ENCODE measurements around the gene KLRC4.
"Not testable (repeated sequence)": the region's sequence is repeated elsewhere in the genome, so short reads cannot be mapped to it uniquely, and the experiment has no call there.

Gene KLRC4

GRCh38 chr12:10374624-10375018 is 34.9 kb downstream of the KLRC4 start:
- Histone ChIP-seq H3K4me3 (ENCODE audit: low read depth in 1 of 2, low read length in 2 of 2) (no peak overlapping the region), H3K79me2 (ENCODE audit: insufficient read depth, low read length) (no peaks in the 10 kb centered on the region), H3K27me3 (ENCODE audit: insufficient read depth, low read length, poor library complexity) (no peaks in the 10 kb centered on the region), H3K27ac (ENCODE audit: low read length) (no peak overlapping the region), H3K36me3 (ENCODE audit: insufficient read depth, low read length) (no peaks in the 10 kb centered on the region), H3K4me2 (ENCODE audit: insufficient read depth, low read length) (no peak overlapping the region), H4K20me1 (ENCODE audit: insufficient read depth, low read length) (no peaks in the 10 kb centered on the region), H2AFZ (ENCODE audit: low read depth, low read length) (no peak overlapping the region), H3K9ac (ENCODE audit: low read depth, low read length) (no peak overlapping the region), H3K4me1 (ENCODE audit: insufficient read depth, low read length) (no peaks in the 10 kb centered on the region), H3K9me3 (ENCODE audit: insufficient read depth, low read length, severe bottlenecking) (no peaks in the 10 kb centered on the region)
- ATAC-seq (ENCODE audit: insufficient read depth, low read depth) (no peak), DNase-seq (no peak)
- TF ChIP-seq EZH2 (IDR thresholded peaks at IDR 0.05; ENCODE audit: borderline replicate concordance, low read depth, low read length, severe bottlenecking), result no peak
- no peak for TF ChIP-seq CTCF (IDR thresholded peaks at IDR 0.05; ENCODE audit: borderline replicate concordance, extremely low read depth, low read length, poor library complexity, severe bottlenecking)

- Histone ChIP-seq H3K4me2 (ENCODE audit: insufficient read depth, low read length) (no peak overlapping the region), H3K27me3 (ENCODE audit: insufficient read depth, low read length, poor library complexity) (no peaks in the 10 kb centered on the region), H4K20me1 (ENCODE audit: insufficient read depth, low read length) (no peaks in the 10 kb centered on the region), H3K79me2 (ENCODE audit: insufficient read depth, low read length) (no peaks in the 10 kb centered on the region), H3K4me3 (ENCODE audit: low read depth in 1 of 2, low read length in 2 of 2) (no peak overlapping the region), H3K36me3 (ENCODE audit: insufficient read depth, low read length) (no peaks in the 10 kb centered on the region), H3K27ac (ENCODE audit: low read length) (no peak overlapping the region), H3K4me1 (ENCODE audit: insufficient read depth, low read length) (no peaks in the 10 kb centered on the region), H3K9ac (ENCODE audit: low read depth, low read length) (no peak overlapping the region), H2AFZ (ENCODE audit: low read depth, low read length) (no peak overlapping the region), H3K9me3 (ENCODE audit: insufficient read depth, low read length, severe bottlenecking) (no peaks in the 10 kb centered on the region)
- TF ChIP-seq CTCF (IDR thresholded peaks at IDR 0.05; ENCODE audit: borderline replicate concordance, extremely low read depth, low read length, poor library complexity, severe bottlenecking), result no peak
- TF ChIP-seq EZH2 (IDR thresholded peaks at IDR 0.05; ENCODE audit: borderline replicate concordance, low read depth, low read length, severe bottlenecking), result no peak
- peak; percentile 33; the same call in 1 of the 3 replicates for ATAC-seq (ENCODE audit: insufficient read depth, low read depth)
- DNase-seq, result no peak
These were observed 37.0 kb downstream of the KLRC4 start for GRCh38 chr12:10372559-10372958.

GRCh38 chr12:10371893-10372535 is 37.5 kb downstream of the KLRC4 start:
- not testable (repeated sequence) for H3K4me2 ChIP-seq (ENCODE audit: insufficient read depth, low read length); H3K79me2 ChIP-seq (ENCODE audit: insufficient read depth, low read length); ATAC-seq (ENCODE audit: insufficient read depth, low read depth); H3K27me3 ChIP-seq (ENCODE audit: insufficient read depth, low read length, poor library complexity); H4K20me1 ChIP-seq (ENCODE audit: insufficient read depth, low read length); H3K4me1 ChIP-seq (ENCODE audit: insufficient read depth, low read length); H3K36me3 ChIP-seq (ENCODE audit: insufficient read depth, low read length); DNase-seq; H2AFZ ChIP-seq (ENCODE audit: low read depth, low read length); H3K9me3 ChIP-seq (ENCODE audit: insufficient read depth, low read length, severe bottlenecking); H3K4me3 ChIP-seq (ENCODE audit: low read depth in 1 of 2, low read length in 2 of 2); H3K9ac ChIP-seq (ENCODE audit: low read depth, low read length); H3K27ac ChIP-seq (ENCODE audit: low read length)

- no peak overlapping the region for H3K9ac ChIP-seq (ENCODE audit: low read depth, low read length)
- no peak overlapping the region for H3K27ac ChIP-seq (ENCODE audit: low read length)
- H3K36me3 ChIP-seq (ENCODE audit: insufficient read depth, low read length), result no peaks in the 10 kb centered on the region
- H3K79me2 ChIP-seq (ENCODE audit: insufficient read depth, low read length), result no peaks in the 10 kb centered on the region
- H3K27me3 ChIP-seq (ENCODE audit: insufficient read depth, low read length, poor library complexity), result no peaks in the 10 kb centered on the region
- no peak overlapping the region for H3K4me3 ChIP-seq (ENCODE audit: low read depth in 1 of 2, low read length in 2 of 2)
- ATAC-seq (ENCODE audit: insufficient read depth, low read depth) (no peak), DNase-seq (no peak)
- no peaks in the 10 kb centered on the region for H3K9me3 ChIP-seq (ENCODE audit: insufficient read depth, low read length, severe bottlenecking)
- H2AFZ ChIP-seq (ENCODE audit: low read depth, low read length), result no peak overlapping the region
- H4K20me1 ChIP-seq (ENCODE audit: insufficient read depth, low read length), result no peaks in the 10 kb centered on the region
- H3K4me2 ChIP-seq (ENCODE audit: insufficient read depth, low read length), result no peak overlapping the region
- TF ChIP-seq CTCF (IDR thresholded peaks at IDR 0.05; ENCODE audit: borderline replicate concordance, extremely low read depth, low read length, poor library complexity, severe bottlenecking) (no peak), EZH2 (IDR thresholded peaks at IDR 0.05; ENCODE audit: borderline replicate concordance, low read depth, low read length, severe bottlenecking) (no peak)
- H3K4me1 ChIP-seq (ENCODE audit: insufficient read depth, low read length), result peaks cover 13% of the 10 kb centered on the region
These were observed 39.8 kb downstream of the KLRC4 start for GRCh38 chr12:10369557-10370415.

All from DND-41 (cell line).